ENCODE results near the gene MFSD11. TPM values are rescaled to one million over a fixed set of nuclear protein-coding genes. Genes with fewer than 3 reads are reported as not detected.
"Not testable (repeated sequence)": the region's sequence is repeated elsewhere in the genome, so short reads cannot be mapped to it uniquely, and the experiment has no call there.

Gene MFSD11
- total and polyA plus RNA-seq, 2 donors from 2014 or later, result 12.5 to 22.6 TPM

GRCh38 chr17:76696763-76697701 is 40.9 kb upstream of the MFSD11 start:
- FAIRE-seq (no peak), DNase-seq (peak in 1 of 5 donors; percentile 74)
- intact Hi-C loops (cut with DNase I), result no loop called here
- Histone ChIP-seq H3K4me1 (ENCODE audit: control insufficient read depth in 2 of 3, insufficient read depth in 2 of 3, low read depth in 1 of 3, low read length in 3 of 3) (peaks cover 0 to 29% (median 12%) of the 10 kb centered on the region in 3 donors), H3K36me3 (ENCODE audit: control insufficient read depth in 2 of 3, insufficient read depth in 3 of 3, low read length in 3 of 3) (no peaks in the 10 kb centered on the region), H3K4me3 (ENCODE audit: low read length in 3 of 3) (no peak overlapping the region), H3K9ac (ENCODE audit: low read length in 3 of 3) (no peak overlapping the region), H3K27me3 (ENCODE audit: control insufficient read depth, insufficient read depth, low read length) (no peaks in the 10 kb centered on the region), H3K9me3 (ENCODE audit: control insufficient read depth in 2 of 3, insufficient read depth in 1 of 3, low read length in 3 of 3) (no peaks in the 10 kb centered on the region), H3K27ac (ENCODE audit: low read depth in 2 of 2, low read length in 2 of 2) (peak overlapping the region in 1 of 2 donors; percentile 32)
- no peak for TF ChIP-seq CTCF (IDR thresholded peaks at IDR 0.05; ENCODE audit: borderline replicate concordance, extremely low read depth, insufficient read depth)

- Histone ChIP-seq H3K9ac (ENCODE audit: low read length in 3 of 3) (no peak overlapping the region), H3K27ac (ENCODE audit: low read depth in 2 of 2, low read length in 2 of 2) (no peak overlapping the region), H3K4me1 (ENCODE audit: control insufficient read depth in 2 of 3, insufficient read depth in 2 of 3, low read depth in 1 of 3, low read length in 3 of 3) (peaks cover 0 to 29% (median 12%) of the 10 kb centered on the region in 3 donors), H3K4me3 (ENCODE audit: low read length in 3 of 3) (no peak overlapping the region), H3K36me3 (ENCODE audit: control insufficient read depth in 2 of 3, insufficient read depth in 3 of 3, low read length in 3 of 3) (no peaks in the 10 kb centered on the region), H3K9me3 (ENCODE audit: control insufficient read depth in 2 of 3, insufficient read depth in 1 of 3, low read length in 3 of 3) (no peaks in the 10 kb centered on the region), H3K27me3 (ENCODE audit: control insufficient read depth, insufficient read depth, low read length) (no peaks in the 10 kb centered on the region)
- intact Hi-C loops (cut with DNase I), result no loop called here
- no peak for FAIRE-seq
- TF ChIP-seq CTCF (IDR thresholded peaks at IDR 0.05; ENCODE audit: borderline replicate concordance, extremely low read depth, insufficient read depth), result no peak
- peak; percentile 68 to 86 (median 83) for DNase-seq
Observed at GRCh38 chr17:76697702-76698465, 40.0 kb upstream of the MFSD11 start.

- H3K9me3 ChIP-seq (ENCODE audit: control insufficient read depth in 2 of 3, insufficient read depth in 1 of 3, low read length in 3 of 3); H3K27ac ChIP-seq (ENCODE audit: low read depth in 2 of 2, low read length in 2 of 2); H3K27me3 ChIP-seq (ENCODE audit: control insufficient read depth, insufficient read depth, low read length); H3K36me3 ChIP-seq (ENCODE audit: control insufficient read depth in 2 of 3, insufficient read depth in 3 of 3, low read length in 3 of 3); intact Hi-C loops (cut with DNase I); FAIRE-seq; H3K4me3 ChIP-seq (ENCODE audit: low read length in 3 of 3); DNase-seq; H3K9ac ChIP-seq (ENCODE audit: low read length in 3 of 3): not testable (repeated sequence)
- H3K4me1 ChIP-seq (ENCODE audit: control insufficient read depth in 2 of 3, insufficient read depth in 2 of 3, low read depth in 1 of 3, low read length in 3 of 3), result peaks cover 0 to 29% (median 12%) of the 10 kb centered on the region in 3 donors
Observed at GRCh38 chr17:76698466-76698977, 39.4 kb upstream of the MFSD11 start.

GRCh38 chr17:76700270-76700616 is 37.7 kb upstream of the MFSD11 start:
- Histone ChIP-seq H3K9me3 (ENCODE audit: control insufficient read depth in 2 of 3, insufficient read depth in 1 of 3, low read length in 3 of 3) (no peaks in the 10 kb centered on the region), H3K4me1 (ENCODE audit: control insufficient read depth in 2 of 3, insufficient read depth in 2 of 3, low read depth in 1 of 3, low read length in 3 of 3) (peaks cover 0 to 29% (median 12%) of the 10 kb centered on the region in 3 donors), H3K9ac (ENCODE audit: low read length in 3 of 3) (no peak overlapping the region), H3K27me3 (ENCODE audit: control insufficient read depth, insufficient read depth, low read length) (no peaks in the 10 kb centered on the region), H3K36me3 (ENCODE audit: control insufficient read depth in 2 of 3, insufficient read depth in 3 of 3, low read length in 3 of 3) (no peaks in the 10 kb centered on the region), H3K4me3 (ENCODE audit: low read length in 3 of 3) (no peak overlapping the region), H3K27ac (ENCODE audit: low read depth in 2 of 2, low read length in 2 of 2) (peak overlapping the region; percentile 34 to 83)
- FAIRE-seq, result no peak
- intact Hi-C loops (cut with DNase I), result no loop called here
- TF ChIP-seq CTCF (IDR thresholded peaks at IDR 0.05; ENCODE audit: borderline replicate concordance, extremely low read depth, insufficient read depth), result no peak
- DNase-seq, result no peak
